Measurements from ENCODE around the gene KIF24.

KIF24 gene

GRCh38 chr9:34328987-34329832, at the start of gene KIF24, which contains the start of gene NUDT2:
KIF24 (minus strand) TSS chr9:34329268; CDS start chr9:34311346, 17,922 bp downstream.
NUDT2 (plus strand) TSS chr9:34329569; CDS start chr9:34339040, 9,471 bp downstream.
- peak within 1 kb of the TSS; percentile 84 for H3K9ac ChIP-seq
- H3K79me2 ChIP-seq (ENCODE audit: insufficient read depth, low read depth), result peaks cover 15% of the 10 kb centered on the region; the same call in 1 of the 2 replicates
- H3K36me3 ChIP-seq (ENCODE audit: insufficient read depth), result no peaks in the 10 kb centered on the region
- H3K27me3 ChIP-seq (ENCODE audit: insufficient read depth, low read depth), result no peaks in the 10 kb centered on the region
- H2AFZ ChIP-seq (ENCODE audit: low read depth), result peak within 1 kb of the TSS; percentile 77
- no peak for TF ChIP-seq CTCF (conservative IDR thresholded peaks at IDR 0.05; ENCODE audit: low read depth, low read length)
- peak within 1 kb of the TSS; percentile 31 for H3K4me3 ChIP-seq (IDR thresholded peaks at IDR 0.05; ENCODE audit: insufficient read depth, low read depth, low read length)
- H4K20me1 ChIP-seq (ENCODE audit: insufficient read depth), result no peaks in the 10 kb centered on the region
- peak within 1 kb of the TSS; percentile 77 for H3K27ac ChIP-seq
- peak within 1 kb of the TSS; percentile 67 for H3K4me2 ChIP-seq
- H3K4me1 ChIP-seq (ENCODE audit: low read depth, poor library complexity, severe bottlenecking), result peaks cover 15% of the 10 kb centered on the region

- TF ChIP-seq CTCF (conservative IDR thresholded peaks at IDR 0.05; ENCODE audit: low read depth, low read length), result no peak
- H2AFZ ChIP-seq (ENCODE audit: low read depth), result no peak overlapping the region
- no peaks in the 10 kb centered on the region for H3K27me3 ChIP-seq (ENCODE audit: insufficient read depth, low read depth)
- H3K79me2 ChIP-seq (ENCODE audit: insufficient read depth, low read depth), result no peaks in the 10 kb centered on the region
- H3K4me1 ChIP-seq (ENCODE audit: low read depth, poor library complexity, severe bottlenecking), result peaks cover 26% of the 10 kb centered on the region
- no peaks in the 10 kb centered on the region for H4K20me1 ChIP-seq (ENCODE audit: insufficient read depth)
- H3K4me3 ChIP-seq (IDR thresholded peaks at IDR 0.05; ENCODE audit: insufficient read depth, low read depth, low read length), result no peak overlapping the region
- no peaks in the 10 kb centered on the region for H3K36me3 ChIP-seq (ENCODE audit: insufficient read depth)
- H3K9ac ChIP-seq, result no peak overlapping the region
- H3K4me2 ChIP-seq, result no peak overlapping the region; the same call in 1 of the 2 replicates
- H3K27ac ChIP-seq, result no peak overlapping the region
Observed at GRCh38 chr9:34378376-34379060, 49.5 kb upstream of the KIF24 start.

- H3K79me2 ChIP-seq (ENCODE audit: insufficient read depth, low read depth), result no peaks in the 10 kb centered on the region
- H3K27ac ChIP-seq, result no peak overlapping the region
- peak overlapping the region; percentile 18; the same call in 1 of the 2 replicates for H3K9ac ChIP-seq
- peak overlapping the region; percentile 94 for H2AFZ ChIP-seq (ENCODE audit: low read depth)
- no peaks in the 10 kb centered on the region for H3K36me3 ChIP-seq (ENCODE audit: insufficient read depth)
- no peaks in the 10 kb centered on the region for H4K20me1 ChIP-seq (ENCODE audit: insufficient read depth)
- no peak overlapping the region for H3K4me3 ChIP-seq (IDR thresholded peaks at IDR 0.05; ENCODE audit: insufficient read depth, low read depth, low read length)
- TF ChIP-seq CTCF (conservative IDR thresholded peaks at IDR 0.05; ENCODE audit: low read depth, low read length), result no peak
- peaks cover 26% of the 10 kb centered on the region for H3K4me1 ChIP-seq (ENCODE audit: low read depth, poor library complexity, severe bottlenecking)
- H3K27me3 ChIP-seq (ENCODE audit: insufficient read depth, low read depth), result no peaks in the 10 kb centered on the region
- peak overlapping the region; percentile 94 for H3K4me2 ChIP-seq
Observed at GRCh38 chr9:34377404-34377746, 48.3 kb upstream of the KIF24 start.

GRCh38 chr9:34376596-34377403, 47.7 kb upstream of the KIF24 start, which contains the start of gene MYORG:
MYORG (minus strand) TSS chr9:34376898; CDS start chr9:34372943, 3,955 bp downstream.
- Histone ChIP-seq H3K27me3 (ENCODE audit: insufficient read depth, low read depth) (no peaks in the 10 kb centered on the region), H3K36me3 (ENCODE audit: insufficient read depth) (no peaks in the 10 kb centered on the region), H3K9ac (peak within 1 kb of the TSS; percentile 32; the same call in 1 of the 2 replicates), H3K4me2 (peak within 1 kb of the TSS; percentile 94), H3K4me3 (IDR thresholded peaks at IDR 0.05; ENCODE audit: insufficient read depth, low read depth, low read length) (no peak within 1 kb of the TSS), H2AFZ (ENCODE audit: low read depth) (peak within 1 kb of the TSS; percentile 94), H4K20me1 (ENCODE audit: insufficient read depth) (no peaks in the 10 kb centered on the region), H3K79me2 (ENCODE audit: insufficient read depth, low read depth) (no peaks in the 10 kb centered on the region), H3K27ac (no peak within 1 kb of the TSS), H3K4me1 (ENCODE audit: low read depth, poor library complexity, severe bottlenecking) (peaks cover 26% of the 10 kb centered on the region)
- no peak for TF ChIP-seq CTCF (conservative IDR thresholded peaks at IDR 0.05; ENCODE audit: low read depth, low read length)

All from KMS-11 (cell line).